ENCODE data around the gene MKLN1.

- no peak for TF ChIP-seq CTCF (IDR thresholded peaks at IDR 0.05)
- TF ChIP-seq POLR2A (IDR thresholded peaks at IDR 0.05) = no peak
Observed at GRCh38 chr7:131302446-131302845, 25.2 kb upstream of the MKLN1 start.

Data from Peyer's patch (tissue), 4 donors.